ENCODE data around the gene MAP7D2.

MAP7D2 gene

DNA sequence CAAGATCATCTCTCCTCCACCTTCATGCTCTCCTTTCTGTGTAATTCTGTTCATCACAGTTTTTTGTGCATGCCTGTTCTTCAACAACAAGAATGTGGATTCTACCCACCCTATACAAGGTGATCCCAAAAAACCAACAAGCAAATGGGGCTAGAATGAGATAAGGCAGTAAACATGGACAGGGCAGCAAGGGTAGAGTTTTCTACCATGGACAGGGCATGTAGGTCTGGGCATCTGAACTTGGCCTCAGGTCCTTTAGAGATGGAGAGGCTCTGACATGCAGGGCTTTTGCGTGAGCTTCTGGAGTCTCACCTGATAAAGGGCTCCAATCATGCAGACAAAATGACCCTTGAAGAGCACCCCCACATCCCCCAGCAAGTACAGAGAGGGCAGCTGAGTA lies 36.4 kb downstream of the MAP7D2 start:
- no peak for DNase-seq (ENCODE audit: low read depth)
- TF ChIP-seq, protein P1, sequence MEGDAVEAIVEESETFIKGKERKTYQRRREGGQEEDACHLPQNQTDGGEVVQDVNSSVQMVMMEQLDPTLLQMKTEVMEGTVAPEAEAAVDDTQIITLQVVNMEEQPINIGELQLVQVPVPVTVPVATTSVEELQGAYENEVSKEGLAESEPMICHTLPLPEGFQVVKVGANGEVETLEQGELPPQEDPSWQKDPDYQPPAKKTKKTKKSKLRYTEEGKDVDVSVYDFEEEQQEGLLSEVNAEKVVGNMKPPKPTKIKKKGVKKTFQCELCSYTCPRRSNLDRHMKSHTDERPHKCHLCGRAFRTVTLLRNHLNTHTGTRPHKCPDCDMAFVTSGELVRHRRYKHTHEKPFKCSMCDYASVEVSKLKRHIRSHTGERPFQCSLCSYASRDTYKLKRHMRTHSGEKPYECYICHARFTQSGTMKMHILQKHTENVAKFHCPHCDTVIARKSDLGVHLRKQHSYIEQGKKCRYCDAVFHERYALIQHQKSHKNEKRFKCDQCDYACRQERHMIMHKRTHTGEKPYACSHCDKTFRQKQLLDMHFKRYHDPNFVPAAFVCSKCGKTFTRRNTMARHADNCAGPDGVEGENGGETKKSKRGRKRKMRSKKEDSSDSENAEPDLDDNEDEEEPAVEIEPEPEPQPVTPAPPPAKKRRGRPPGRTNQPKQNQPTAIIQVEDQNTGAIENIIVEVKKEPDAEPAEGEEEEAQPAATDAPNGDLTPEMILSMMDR (IDR thresholded peaks at IDR 0.05; ENCODE audit: control insufficient read depth, extremely low read depth, insufficient read depth): no peak
- H3K4me3 ChIP-seq (ENCODE audit: low read depth, low read length): no peak overlapping the region

DNA sequence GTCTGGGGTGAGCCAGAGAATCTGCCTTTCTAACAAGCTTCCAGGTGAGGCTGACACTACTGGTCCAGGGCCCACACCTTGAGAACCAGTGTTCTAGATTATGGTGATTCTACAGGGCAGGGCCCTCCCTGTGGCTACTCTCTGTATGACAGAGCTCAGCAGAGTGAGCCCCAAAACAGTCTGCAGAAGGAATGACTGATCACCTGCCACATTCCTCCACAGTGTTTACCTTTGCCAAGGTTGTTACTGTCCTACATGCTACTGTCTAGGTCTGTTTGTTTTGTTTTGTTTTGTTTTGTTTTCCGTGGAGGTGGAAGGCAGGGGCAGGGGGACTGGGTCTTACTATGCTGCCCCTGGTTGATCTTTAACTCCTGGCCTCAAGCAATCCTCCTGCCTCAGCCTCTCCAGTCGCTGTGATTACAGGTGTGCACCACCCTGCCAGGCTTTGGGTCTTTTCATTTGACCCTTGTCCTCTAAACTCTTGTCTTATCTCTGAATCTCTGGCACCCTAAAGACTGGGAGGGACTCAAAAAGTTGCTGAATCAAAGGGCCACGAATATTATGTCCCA lies 45.1 kb downstream of the MAP7D2 start:
- no peak for DNase-seq (ENCODE audit: low read depth)
- TF ChIP-seq, protein P1 (IDR thresholded peaks at IDR 0.05; ENCODE audit: control insufficient read depth, extremely low read depth, insufficient read depth): no peak
- no peak overlapping the region for H3K4me3 ChIP-seq (ENCODE audit: low read depth, low read length)

DNA sequence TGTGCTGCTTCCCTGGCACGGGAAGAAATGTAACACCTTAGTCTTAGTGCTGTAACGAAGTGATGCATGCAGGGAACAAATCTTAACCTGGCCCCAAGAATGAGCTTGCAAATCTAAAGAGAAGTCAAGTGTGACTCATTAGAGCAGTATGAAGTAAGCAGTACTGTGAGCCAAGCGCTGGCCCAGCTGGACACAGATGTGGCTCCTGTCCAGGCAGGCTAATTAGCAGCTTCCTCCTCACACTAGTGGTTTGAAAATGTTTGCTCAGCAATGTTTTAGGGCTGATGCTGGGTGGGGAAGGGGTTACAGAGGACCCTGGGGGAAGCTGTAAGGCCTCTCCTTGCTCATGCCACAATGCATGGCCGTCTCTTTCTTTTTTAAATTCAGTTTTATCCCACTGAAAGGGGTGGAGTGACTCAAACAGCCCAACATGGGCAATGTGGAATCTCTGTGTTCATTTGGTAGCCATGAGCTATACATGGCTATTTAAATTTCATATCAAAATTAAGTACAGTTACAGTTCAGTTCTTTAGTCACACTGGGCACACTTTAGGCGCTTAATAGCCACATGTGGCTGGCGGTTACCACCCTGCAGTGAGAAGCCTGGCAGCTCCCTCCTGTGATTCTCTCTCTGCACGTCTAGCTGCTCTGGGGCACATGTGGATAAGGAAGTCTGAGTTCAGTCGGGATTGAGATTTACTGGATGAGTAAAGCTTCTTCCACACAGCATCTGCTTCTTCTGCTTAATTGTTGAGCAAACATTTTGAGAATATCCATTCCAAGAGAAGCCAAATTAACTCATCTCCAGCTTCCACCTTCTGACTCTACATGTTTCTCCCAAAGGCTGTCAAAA lies 48.8 kb downstream of the MAP7D2 start:
- no peak overlapping the region for H3K4me3 ChIP-seq (ENCODE audit: low read depth, low read length)
- DNase-seq (ENCODE audit: low read depth): no peak
- TF ChIP-seq, protein P1 (IDR thresholded peaks at IDR 0.05; ENCODE audit: control insufficient read depth, extremely low read depth, insufficient read depth): no peak

DNA sequence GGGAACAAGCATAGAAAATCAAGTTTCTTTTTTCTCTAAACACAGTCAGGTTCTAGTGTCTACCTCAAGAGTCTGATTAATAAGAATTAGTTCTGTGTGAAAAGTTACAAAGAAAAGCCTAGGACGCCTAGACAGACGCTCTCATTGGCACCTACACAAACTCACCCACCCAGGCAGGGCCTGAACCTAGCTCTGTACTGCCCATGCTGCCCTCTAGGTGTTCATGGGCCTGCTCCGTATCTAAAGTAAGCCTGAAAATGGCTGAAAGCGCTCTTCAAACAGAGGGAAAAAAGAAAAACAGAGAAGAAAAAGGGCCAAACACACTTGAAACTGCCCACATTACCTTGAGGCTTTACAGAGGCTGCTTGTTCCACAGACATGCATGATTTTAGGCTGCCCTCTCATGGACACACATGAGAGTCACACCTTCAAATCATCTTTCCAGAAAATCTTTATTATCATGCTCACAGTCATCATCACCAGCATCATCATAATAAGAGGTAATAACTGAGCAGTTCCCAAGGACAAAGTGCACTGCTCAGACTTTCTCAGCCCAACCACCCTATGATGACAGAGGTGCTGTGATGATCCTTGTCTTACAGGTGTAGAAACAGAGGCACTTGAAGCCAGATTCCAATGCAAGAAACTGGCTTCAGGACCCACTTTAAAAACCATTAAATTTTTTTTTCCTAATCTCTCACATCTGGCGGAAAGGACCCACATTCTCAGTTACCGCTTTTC lies 49.6 kb downstream of the MAP7D2 start:
- TF ChIP-seq, protein P1 (IDR thresholded peaks at IDR 0.05; ENCODE audit: control insufficient read depth, extremely low read depth, insufficient read depth): peak; percentile 60
- DNase-seq (ENCODE audit: low read depth): peak; percentile 34
- H3K4me3 ChIP-seq (ENCODE audit: low read depth, low read length): no peak overlapping the region

DNA sequence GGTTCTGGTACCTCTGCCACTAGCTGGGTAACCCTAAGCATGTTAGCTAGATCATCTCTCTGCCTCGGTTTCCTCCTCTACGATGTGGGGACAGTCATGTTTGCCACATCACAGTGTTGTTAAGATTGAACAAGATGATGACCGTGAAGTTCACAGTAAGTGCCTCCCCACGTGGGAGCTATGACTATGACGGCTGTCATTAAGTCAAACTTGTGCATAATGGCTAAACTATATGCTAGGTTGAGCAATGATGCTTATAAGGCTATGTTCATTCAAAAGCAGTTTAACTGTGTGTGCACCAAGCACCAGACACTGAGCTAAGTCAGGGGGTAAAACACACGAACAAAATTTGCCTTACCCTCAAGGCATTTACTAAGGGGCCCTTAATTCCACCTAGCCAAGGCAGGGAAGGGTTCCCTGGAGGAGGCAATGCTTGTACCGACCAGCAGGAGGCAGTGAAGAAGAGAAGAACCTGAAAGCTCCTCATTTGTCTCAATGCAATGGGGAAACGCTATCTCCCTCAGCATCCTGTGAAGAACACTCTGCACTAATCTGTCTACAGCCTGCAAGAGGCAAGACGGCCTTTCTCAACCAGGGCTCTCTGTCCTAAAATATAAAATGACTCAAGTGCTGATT lies 52.9 kb downstream of the MAP7D2 start:
- DNase-seq (ENCODE audit: low read depth): no peak
- H3K4me3 ChIP-seq (ENCODE audit: low read depth, low read length): no peak overlapping the region
- TF ChIP-seq, protein P1 (IDR thresholded peaks at IDR 0.05; ENCODE audit: control insufficient read depth, extremely low read depth, insufficient read depth): no peak

DNA sequence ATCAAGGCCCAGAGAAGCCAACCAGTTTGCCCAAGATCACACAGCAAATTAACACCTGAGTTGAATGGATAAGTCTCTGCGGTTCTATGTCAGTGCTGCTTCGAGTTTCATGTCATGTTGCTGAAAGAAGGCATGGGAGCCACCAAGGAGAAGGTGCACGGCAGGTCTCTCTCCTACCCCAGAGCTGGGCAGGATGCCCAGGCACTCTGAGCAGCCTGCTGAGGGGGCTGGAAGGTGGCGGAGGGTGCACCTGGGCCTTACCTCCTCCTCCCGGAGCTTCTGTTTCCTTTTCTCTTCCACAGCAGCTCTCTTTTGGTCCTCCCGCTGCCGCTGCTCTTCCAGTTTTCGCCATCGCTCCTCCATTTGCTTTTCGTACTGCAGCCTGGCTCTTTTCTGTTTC lies 53.6 kb downstream of the MAP7D2 start:
- no peak overlapping the region for H3K4me3 ChIP-seq (ENCODE audit: low read depth, low read length)
- DNase-seq (ENCODE audit: low read depth): no peak
- TF ChIP-seq, protein P1 (IDR thresholded peaks at IDR 0.05; ENCODE audit: control insufficient read depth, extremely low read depth, insufficient read depth): no peak
